ENCODE data around the gene MYH9. TPM values are rescaled to one million over a fixed set of nuclear protein-coding genes. Genes with fewer than 3 reads are reported as not detected.
A peak's percentile ranks its signal among the peaks of the same experiment; 100 is the strongest.

Gene MYH9
- total RNA-seq, 3 donors from 2014 or later: 673 to 753 (median 716) TPM

DNA sequence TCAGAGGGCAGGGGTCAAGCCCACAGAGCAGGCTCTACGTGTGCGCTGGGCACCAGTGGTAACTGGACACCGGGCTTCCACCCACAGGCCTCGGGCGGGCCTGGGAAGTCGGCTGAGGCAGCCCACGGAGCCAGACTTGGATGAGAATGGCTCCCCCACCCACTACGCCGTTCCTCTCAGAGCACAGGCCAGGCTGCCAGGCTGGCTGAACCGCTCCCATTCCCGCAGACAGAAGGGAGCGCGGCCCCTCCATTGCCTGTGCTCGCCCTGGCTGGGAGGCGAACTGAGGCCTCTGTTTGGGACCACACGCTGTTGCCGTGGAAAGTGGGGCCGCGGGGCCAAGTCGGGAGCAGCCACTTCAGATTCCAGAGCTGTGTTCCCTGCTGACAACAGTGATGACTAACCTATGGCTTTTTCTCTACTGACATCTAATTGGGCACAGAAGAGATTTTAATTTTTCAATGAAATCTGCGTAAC is 63.9 kb downstream of the MYH9 start:
- DNase-seq (no peak), ATAC-seq (no peak)
- peaks cover 22% of the 10 kb centered on the region for H3K4me1 Mint-ChIP-seq (ENCODE audit: low read depth)
- no peak overlapping the region for H3K4me3 Mint-ChIP-seq
- H3K27me3 Mint-ChIP-seq (ENCODE audit: low read depth): no peaks in the 10 kb centered on the region
- no peaks in the 10 kb centered on the region for H3K9me3 Mint-ChIP-seq
- peaks cover 57% of the 10 kb centered on the region for H3K36me3 Mint-ChIP-seq (ENCODE audit: insufficient read depth)

DNA sequence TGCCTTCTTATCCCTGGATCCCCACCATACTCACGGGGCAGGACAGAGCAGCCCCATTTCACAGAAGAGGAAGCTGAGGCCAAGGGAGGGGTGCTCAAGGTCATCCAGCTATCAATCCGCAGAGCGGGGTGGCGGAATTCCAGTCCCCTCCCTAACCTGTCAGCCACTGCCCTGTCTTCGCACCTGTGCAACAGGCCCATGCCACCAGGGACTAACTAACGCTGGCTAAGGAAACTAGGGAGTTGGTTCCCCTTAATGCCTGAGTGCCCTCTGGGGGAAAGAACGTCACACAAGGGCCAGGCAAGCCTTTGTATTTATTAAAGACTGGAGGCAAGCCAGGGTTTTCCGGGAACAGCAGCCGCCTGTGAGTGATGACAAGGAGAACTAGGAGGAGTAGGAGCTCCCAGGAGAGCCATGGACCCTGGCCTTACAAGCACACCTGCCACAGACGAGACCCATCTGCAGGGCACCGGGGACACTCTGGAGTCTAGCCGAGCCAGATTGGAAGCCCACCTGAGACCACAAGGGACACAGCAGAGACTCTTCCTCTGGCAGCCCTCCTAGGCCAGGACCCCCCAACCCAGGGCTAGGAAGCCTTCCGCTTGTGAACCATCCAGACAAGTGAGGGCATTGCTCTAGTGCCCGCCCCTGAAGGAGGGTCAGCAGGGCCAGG is 64.4 kb downstream of the MYH9 start:
- H3K4me3 Mint-ChIP-seq: no peak overlapping the region
- no peaks in the 10 kb centered on the region for H3K9me3 Mint-ChIP-seq
- peaks cover 17% of the 10 kb centered on the region for H3K4me1 Mint-ChIP-seq (ENCODE audit: low read depth)
- peaks cover 55% of the 10 kb centered on the region for H3K36me3 Mint-ChIP-seq (ENCODE audit: insufficient read depth)
- ATAC-seq (no peak), DNase-seq (no peak)
- H3K27me3 Mint-ChIP-seq (ENCODE audit: low read depth): no peaks in the 10 kb centered on the region

DNA sequence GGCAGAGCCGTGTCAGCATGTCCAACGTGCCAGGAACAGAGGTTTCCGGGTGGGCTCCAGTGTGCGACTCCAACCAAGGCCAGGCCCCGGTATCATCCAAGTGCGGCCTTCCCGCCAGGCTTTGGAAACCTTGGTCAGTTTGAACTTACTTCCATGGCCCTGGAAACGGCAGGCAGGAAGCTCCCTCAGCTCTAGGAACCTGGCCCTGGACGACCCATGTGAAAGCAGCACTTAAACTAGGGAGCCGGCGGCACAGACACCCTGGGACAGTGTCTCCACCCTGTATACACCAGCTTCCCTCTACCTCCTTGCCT is 65.2 kb downstream of the MYH9 start:
- H3K36me3 Mint-ChIP-seq (ENCODE audit: insufficient read depth): peaks cover 54% of the 10 kb centered on the region
- H3K4me1 Mint-ChIP-seq (ENCODE audit: low read depth): peaks cover 9% of the 10 kb centered on the region
- no peaks in the 10 kb centered on the region for H3K27me3 Mint-ChIP-seq (ENCODE audit: low read depth)
- no peak overlapping the region for H3K4me3 Mint-ChIP-seq
- no peaks in the 10 kb centered on the region for H3K9me3 Mint-ChIP-seq
- no peak for ATAC-seq
- no peak for DNase-seq

DNA sequence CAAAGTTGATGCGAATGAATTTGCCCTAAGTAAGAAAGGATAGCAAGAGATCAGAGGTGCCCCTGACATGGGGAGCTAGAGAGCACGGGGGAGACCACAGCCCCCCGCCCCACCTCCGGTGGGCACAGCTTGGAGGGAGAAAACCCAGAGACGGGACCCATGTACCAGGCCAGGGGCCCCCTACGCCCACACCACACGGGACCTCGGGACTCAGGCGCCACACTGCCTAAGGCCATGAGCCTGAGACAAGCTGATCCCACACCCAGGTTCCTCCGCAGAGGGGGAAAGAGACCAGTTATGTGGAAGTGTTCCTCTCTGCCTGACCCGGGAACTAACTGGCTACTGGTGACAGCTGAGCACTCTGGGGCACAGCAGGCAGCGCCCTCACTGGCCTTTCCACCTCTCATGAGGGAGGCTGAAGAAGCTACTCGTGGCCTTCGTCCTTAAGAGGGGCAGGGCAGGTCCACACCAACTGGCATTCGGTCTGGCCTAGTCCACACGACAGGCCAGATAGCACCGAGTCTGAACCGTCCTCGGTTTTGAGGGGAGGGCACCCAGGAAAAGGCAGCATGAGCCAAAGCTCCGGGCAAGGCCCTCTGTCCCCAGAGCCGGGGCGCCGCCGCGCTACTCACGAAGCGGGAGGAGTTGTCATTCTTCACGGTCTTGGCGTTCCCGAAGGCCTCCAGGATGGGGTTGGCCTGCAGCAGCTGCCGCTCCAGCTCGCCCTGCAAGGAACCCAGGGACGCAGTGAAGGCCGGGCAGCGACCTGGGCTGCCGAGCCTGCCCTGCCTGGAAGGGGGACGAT is 65.8 kb downstream of the MYH9 start:
- no peaks in the 10 kb centered on the region for H3K9me3 Mint-ChIP-seq
- no peak overlapping the region for H3K4me3 Mint-ChIP-seq
- DNase-seq: no peak
- no peak for ATAC-seq
- H3K36me3 Mint-ChIP-seq (ENCODE audit: insufficient read depth): peaks cover 54% of the 10 kb centered on the region
- no peaks in the 10 kb centered on the region for H3K27me3 Mint-ChIP-seq (ENCODE audit: low read depth)
- peaks cover 3% of the 10 kb centered on the region for H3K4me1 Mint-ChIP-seq (ENCODE audit: low read depth)

DNA sequence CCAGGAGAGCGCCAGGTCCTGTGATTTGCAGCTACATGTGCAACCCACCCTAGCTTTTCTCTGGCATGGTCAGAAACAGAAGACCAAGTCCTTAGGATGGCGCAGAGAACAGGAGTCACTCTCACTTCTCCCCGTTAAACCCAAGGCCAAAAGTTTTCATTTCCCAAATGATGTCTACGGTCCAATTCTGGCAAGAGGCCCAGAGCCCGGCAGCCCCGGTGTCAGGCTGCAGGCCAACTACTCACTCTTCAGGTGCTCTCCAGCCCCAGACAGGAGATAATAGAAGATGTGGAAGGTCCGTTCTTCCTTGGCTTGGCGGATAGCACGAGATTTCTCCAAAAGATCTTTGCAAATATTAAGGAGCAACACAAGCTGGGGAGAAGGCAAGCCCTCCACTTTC is 67.2 kb downstream of the MYH9 start:
- H3K4me3 Mint-ChIP-seq: no peak overlapping the region
- no peaks in the 10 kb centered on the region for H3K27me3 Mint-ChIP-seq (ENCODE audit: low read depth)
- no peaks in the 10 kb centered on the region for H3K9me3 Mint-ChIP-seq
- ATAC-seq: no peak
- peaks cover 49% of the 10 kb centered on the region for H3K36me3 Mint-ChIP-seq (ENCODE audit: insufficient read depth)
- DNase-seq: no peak
- H3K4me1 Mint-ChIP-seq (ENCODE audit: low read depth): no peaks in the 10 kb centered on the region

DNA sequence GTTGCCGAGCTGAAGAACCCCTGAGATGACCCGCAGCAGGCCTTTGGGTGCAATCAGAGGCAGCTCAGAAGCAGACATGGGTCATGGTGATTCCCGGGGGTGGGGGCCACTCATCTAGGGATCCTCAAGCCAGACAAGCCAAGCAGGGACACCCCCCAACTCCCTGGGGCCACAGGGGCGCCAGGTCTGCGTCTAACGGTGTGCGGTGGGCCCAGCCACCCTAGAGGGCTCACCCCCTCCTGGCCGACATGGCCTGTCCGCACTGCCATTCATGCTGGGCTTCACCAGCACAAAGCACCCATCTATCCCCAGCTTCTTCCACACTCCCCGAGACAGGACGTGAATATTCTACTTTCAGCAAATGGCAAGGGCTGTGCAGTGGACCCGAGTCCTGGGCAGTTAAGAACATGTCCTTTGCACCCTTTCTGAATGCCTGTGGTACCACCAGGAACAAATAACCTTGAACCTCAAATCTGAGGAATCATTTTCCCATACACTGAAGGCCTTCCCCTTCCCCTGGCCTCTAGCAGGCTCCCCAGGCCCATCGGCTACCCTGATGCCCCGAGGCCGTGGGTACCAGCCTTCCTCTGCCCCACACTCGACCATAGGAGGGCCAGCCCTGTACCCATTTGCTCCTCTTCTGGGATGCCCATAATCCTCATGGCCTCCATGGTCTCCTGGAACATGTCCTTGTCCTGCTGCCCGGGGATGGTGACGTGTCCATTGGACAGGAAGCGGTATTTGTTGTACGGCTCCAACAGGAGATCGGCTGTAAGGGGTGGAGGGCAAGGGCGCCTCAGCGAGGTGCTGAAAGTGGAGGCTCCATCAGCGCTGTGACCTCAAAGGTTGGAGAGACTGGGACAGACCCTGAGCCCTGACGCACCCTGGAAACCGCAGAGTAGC is 67.9 kb downstream of the MYH9 start:
- Mint-ChIP-seq H3K9me3 (no peaks in the 10 kb centered on the region), H3K27me3 (ENCODE audit: low read depth) (no peaks in the 10 kb centered on the region), H3K4me3 (no peak overlapping the region), H3K36me3 (ENCODE audit: insufficient read depth) (peaks cover 53% of the 10 kb centered on the region), H3K4me1 (ENCODE audit: low read depth) (no peaks in the 10 kb centered on the region)
- DNase-seq (no peak), ATAC-seq (no peak)

DNA sequence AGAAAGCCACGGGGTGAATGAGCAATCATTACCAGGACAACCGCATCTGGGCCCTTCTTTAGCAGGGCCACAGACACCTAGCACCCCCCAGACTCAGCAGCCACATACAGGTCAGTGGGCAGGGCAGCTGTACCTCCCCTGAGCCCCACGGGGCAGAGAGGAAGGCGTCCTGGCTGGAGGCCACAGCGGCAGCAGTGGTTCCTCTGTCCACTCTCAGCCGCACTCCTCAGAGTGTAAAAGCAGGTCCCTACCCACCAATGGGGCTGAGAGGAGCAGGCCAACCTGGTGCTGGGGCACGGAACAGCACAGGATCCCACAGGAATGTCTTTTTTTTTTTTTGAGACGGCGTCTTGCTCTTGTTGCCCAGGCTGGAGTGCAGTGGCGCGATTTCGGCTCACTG is 69.3 kb downstream of the MYH9 start:
- no peaks in the 10 kb centered on the region for H3K9me3 Mint-ChIP-seq
- ATAC-seq (no peak), DNase-seq (no peak)
- no peak overlapping the region for H3K4me3 Mint-ChIP-seq
- H3K4me1 Mint-ChIP-seq (ENCODE audit: low read depth): no peaks in the 10 kb centered on the region
- H3K36me3 Mint-ChIP-seq (ENCODE audit: insufficient read depth): peaks cover 58% of the 10 kb centered on the region
- H3K27me3 Mint-ChIP-seq (ENCODE audit: low read depth): no peaks in the 10 kb centered on the region

DNA sequence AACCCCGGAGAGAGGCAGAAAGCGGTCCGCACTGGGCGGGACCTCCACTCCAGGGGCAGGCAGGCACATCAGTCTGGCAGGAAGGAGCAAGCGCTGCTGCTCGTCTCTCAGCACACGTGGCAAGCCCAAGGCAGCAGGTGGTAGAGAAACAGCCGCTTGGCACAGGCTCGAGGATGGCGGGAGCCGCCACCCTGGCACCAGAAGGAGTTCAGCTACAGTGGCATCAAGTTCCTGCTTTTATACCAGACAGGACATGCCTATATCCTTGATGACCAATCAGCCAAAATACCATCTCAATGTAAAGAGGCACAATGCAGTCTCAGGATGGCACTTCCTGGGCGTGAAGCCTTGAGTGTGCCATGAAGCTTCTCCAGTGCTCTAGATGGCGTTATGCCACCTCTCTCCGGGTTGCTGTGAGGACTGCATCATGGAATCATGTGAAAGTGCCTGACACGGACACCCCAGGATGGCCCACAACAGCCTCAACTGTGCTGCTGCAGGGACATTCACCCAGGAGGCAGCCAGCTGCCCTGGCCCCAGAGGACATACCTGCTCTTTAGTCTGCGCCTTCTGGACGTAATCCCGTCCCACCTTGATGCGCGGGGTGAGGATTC is 70.0 kb downstream of the MYH9 start:
- Mint-ChIP-seq H3K9me3 (no peaks in the 10 kb centered on the region), H3K4me1 (ENCODE audit: low read depth) (no peaks in the 10 kb centered on the region), H3K36me3 (ENCODE audit: insufficient read depth) (peaks cover 52% of the 10 kb centered on the region), H3K4me3 (no peak overlapping the region), H3K27me3 (ENCODE audit: low read depth) (no peaks in the 10 kb centered on the region)
- no peak for DNase-seq
- no peak for ATAC-seq

DNA sequence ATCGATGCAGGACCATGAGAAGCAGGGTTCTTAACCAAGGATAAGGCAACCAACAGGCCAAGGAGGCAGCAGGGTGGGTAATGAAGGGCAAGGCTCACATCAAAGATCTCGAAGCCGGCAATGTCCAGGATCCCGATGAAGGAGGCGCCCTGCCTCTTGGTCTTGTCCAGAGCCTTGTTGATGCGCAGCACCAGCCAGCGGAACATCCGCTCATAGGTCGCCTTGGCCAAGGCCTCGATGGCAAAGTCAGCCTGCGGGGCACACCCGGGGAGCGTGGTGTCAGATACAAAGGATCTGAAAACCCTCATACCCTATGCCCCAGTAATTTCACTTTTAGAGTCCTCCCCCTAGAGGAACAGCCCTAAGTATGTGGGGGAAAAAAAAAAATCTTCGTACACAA is 71.3 kb downstream of the MYH9 start:
- no peak overlapping the region for H3K4me3 Mint-ChIP-seq
- H3K9me3 Mint-ChIP-seq: no peaks in the 10 kb centered on the region
- peaks cover 51% of the 10 kb centered on the region for H3K36me3 Mint-ChIP-seq (ENCODE audit: insufficient read depth)

DNA sequence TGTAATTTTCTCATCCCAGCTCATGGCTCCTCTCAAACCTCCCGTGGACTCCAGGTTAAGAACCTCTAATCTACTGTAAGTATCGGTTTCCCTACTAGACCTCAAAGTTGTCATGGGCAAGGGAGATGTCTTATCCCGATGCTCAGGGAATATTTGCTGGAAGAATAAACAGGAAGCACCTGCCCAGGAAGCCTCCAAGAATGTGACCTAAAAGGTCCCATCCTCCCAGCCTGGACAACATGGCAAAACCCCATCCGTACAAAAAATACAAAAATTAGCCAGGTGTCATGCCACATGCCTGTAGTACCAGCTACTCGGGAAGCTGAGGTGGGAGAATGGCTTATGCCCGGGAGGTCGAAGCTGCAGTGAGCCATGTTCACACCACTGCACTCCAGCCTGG is 72.4 kb downstream of the MYH9 start:
- Mint-ChIP-seq H3K4me1 (ENCODE audit: low read depth) (no peaks in the 10 kb centered on the region), H3K9me3 (no peaks in the 10 kb centered on the region), H3K4me3 (no peak overlapping the region), H3K36me3 (ENCODE audit: insufficient read depth) (peaks cover 49% of the 10 kb centered on the region), H3K27me3 (ENCODE audit: low read depth) (no peaks in the 10 kb centered on the region)
- no peak for DNase-seq
- ATAC-seq: no peak

More for the DNA sequence above, 71.3 kb downstream of the MYH9 start:
- no peak for DNase-seq
- ATAC-seq: no peak
- Mint-ChIP-seq H3K27me3 (ENCODE audit: low read depth) (no peaks in the 10 kb centered on the region), H3K4me1 (ENCODE audit: low read depth) (no peaks in the 10 kb centered on the region)

DNA sequence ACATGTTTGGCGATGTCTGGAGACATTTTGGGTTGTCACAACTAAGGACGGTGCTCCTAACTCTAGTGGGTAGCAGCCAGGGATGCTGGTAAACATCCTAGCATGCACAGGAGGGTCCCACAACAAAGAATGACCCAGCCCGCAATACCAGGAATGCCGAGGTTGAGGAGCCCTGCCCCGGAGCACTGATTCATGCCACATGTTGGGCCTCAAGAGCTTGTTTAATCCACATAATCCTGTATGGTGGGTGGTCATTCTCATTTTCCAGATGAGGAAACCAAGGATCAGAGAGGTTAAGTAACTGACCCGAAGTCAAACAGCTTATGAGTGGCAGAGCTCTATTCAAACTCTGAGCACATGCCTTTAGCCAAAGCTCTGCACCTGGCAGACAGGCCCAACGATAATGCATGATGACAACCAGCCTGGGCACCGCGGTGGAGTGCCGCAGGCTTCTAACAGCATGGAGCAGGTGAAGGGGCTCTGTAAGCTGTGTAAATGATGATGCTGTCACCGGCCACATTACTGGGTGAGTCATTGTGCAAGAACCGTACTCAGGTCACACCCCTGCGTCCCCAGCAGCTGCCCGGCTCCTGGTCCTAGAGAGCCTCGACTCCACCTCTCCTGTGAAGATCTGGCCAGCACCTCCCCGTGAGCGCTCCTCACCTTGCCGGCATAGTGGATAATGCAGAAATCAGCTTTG is 76.2 kb downstream of the MYH9 start:
- Mint-ChIP-seq H3K27me3 (ENCODE audit: low read depth) (no peaks in the 10 kb centered on the region), H3K4me1 (ENCODE audit: low read depth) (no peaks in the 10 kb centered on the region), H3K36me3 (ENCODE audit: insufficient read depth) (peaks cover 35% of the 10 kb centered on the region), H3K9me3 (no peaks in the 10 kb centered on the region), H3K4me3 (no peak overlapping the region)
- no peak for DNase-seq
- peak; percentile 34 to 38 for ATAC-seq

DNA sequence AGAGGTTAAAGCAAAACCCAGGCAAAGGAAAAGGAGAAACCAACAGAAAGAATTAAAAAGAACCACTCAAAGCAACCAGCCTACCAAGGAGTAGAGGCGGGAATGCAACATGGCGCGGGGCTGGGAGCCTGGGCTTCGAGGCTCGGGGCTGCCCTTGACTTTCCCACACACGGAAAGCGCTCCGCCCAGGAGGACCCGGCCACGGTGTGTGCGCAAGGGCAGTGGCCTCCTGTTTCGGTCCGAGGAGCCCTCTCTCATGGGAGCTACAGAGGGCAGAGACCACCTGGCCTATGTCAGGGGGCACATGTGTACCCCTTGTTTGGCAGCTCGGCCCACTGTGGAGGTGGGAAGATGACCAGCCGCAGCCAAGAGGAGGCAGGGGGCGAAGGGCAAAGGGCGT is 78.9 kb downstream of the MYH9 start:
- Mint-ChIP-seq H3K36me3 (ENCODE audit: insufficient read depth) (peaks cover 44% of the 10 kb centered on the region), H3K4me3 (no peak overlapping the region), H3K4me1 (ENCODE audit: low read depth) (no peaks in the 10 kb centered on the region), H3K9me3 (no peaks in the 10 kb centered on the region), H3K27me3 (ENCODE audit: low read depth) (no peaks in the 10 kb centered on the region)
- DNase-seq: no peak
- no peak for ATAC-seq

DNA sequence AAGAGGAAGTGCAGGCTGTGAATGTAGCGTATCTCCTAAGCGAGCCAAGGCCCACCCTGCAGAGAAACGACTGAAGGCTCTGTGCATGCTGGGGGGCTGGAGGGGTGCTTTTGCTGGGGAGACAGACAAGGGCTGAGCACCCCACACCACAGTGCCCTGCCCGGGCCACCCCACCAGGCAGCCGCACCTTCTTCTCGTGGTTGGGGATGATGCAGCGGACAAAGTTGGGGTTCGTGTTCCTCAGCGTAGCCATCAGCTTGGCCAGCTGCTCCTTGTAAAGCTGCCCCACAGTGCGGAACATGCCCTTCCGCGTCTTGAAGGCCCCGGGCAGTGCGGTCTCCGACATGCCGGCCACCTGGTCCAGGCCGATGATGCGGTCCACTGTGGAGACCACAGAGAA is 81.5 kb downstream of the MYH9 start:
- no peaks in the 10 kb centered on the region for H3K27me3 Mint-ChIP-seq (ENCODE audit: low read depth)
- no peaks in the 10 kb centered on the region for H3K9me3 Mint-ChIP-seq
- DNase-seq (no peak), ATAC-seq (no peak)
- H3K4me1 Mint-ChIP-seq (ENCODE audit: low read depth): peaks cover 3% of the 10 kb centered on the region
- no peak overlapping the region for H3K4me3 Mint-ChIP-seq
- peaks cover 48% of the 10 kb centered on the region for H3K36me3 Mint-ChIP-seq (ENCODE audit: insufficient read depth)

DNA sequence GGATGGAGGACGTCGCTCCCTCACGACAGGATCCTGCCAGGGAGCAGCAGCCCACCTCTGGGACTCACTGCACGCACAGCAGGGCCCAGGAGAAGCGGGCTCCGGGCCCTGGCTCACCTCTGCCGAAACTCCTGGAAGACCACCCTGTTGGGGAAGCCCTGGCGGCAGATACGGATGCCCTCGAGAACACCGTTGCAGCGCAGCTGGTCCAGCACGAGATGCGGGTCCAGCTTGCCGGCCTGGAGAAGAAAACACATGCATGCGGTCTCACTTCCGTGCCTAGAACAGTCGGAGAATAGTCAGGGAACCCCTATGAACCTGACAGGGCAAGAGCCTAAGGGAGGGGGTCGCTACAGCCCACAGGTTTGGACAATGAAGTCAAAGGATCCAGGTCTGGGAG is 82.0 kb downstream of the MYH9 start:
- H3K36me3 Mint-ChIP-seq (ENCODE audit: insufficient read depth): peaks cover 52% of the 10 kb centered on the region
- peaks cover 3% of the 10 kb centered on the region for H3K4me1 Mint-ChIP-seq (ENCODE audit: low read depth)
- ATAC-seq (no peak), DNase-seq (no peak)
- no peaks in the 10 kb centered on the region for H3K9me3 Mint-ChIP-seq
- H3K27me3 Mint-ChIP-seq (ENCODE audit: low read depth): no peaks in the 10 kb centered on the region
- no peak overlapping the region for H3K4me3 Mint-ChIP-seq
